ENCODE measurements around the gene BAHCC1.
A peak's percentile ranks its signal among the peaks of the same experiment; 100 is the strongest.

The BAHCC1 gene

DNA sequence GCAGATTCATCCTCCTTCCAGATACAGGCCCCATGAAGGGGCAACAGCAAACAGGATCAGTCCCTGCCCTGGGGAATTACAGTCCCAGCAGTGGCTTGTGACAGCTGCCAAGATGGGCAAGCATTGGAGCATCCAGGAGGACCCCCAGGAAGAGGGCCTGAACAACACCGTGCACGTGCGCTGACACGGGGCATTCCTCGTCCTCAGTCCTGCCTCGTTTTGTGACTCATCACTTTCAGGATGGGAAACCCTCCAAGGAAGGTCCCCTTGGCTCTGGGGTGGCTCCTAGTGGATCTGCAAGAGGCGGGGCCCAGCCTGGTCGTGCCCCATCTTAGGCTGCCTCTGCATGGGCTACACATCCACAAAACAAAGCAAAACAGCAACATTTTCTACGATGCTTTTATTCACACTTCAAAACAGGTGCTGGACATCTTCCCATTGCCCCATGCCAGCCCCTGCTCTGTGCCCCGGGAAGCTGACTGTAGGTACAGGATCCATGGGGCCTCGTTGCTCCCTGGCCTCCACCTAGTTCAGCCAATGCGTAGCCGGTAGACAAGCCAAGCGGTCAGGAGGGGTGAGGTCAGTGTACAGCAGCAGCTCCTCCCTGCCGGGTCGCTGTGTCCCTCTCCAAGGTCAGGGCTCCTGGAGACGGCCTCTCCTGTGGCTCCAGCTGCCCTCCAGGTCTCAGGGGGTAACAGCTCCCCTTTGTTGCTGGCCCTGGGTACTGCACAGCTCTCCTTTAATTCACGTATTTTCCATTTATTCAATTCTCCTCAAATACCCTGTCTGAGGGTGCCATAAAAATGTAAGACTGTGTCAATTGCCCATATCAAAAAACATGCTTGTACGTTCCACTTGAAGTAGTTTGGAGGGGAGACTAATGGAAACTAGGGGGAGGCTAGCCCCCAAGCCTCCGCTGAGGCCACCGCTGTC lies 85.1 kb downstream of the BAHCC1 start:
- TF ChIP-seq ZNF121 (tag by site-specific recombination; IDR thresholded peaks at IDR 0.05) (no peak), KLF9 (tag by site-specific recombination; IDR thresholded peaks at IDR 0.05; ENCODE audit: low read depth) (no peak), ZNF19 (tag by site-specific recombination; IDR thresholded peaks at IDR 0.05; ENCODE audit: low read depth) (no peak), ZBTB6 (tag by site-specific recombination; IDR thresholded peaks at IDR 0.05) (no peak), ZNF221 (tag by site-specific recombination; IDR thresholded peaks at IDR 0.05; ENCODE audit: borderline replicate concordance) (no peak), GLIS1 (tag by site-specific recombination; IDR thresholded peaks at IDR 0.05) (peak; percentile 94), ZFP69B (tag by site-specific recombination; IDR thresholded peaks at IDR 0.05) (peak; percentile 38; the same call in 1 of the 2 replicates), ZFP3 (tag by site-specific recombination; IDR thresholded peaks at IDR 0.05; ENCODE audit: low read depth) (no peak), ZNF175 (tag by site-specific recombination; IDR thresholded peaks at IDR 0.05) (no peak), ZNF600 (tag by site-specific recombination; IDR thresholded peaks at IDR 0.05) (0 out of 2 replicates have a peak, but pooled peaks have one; percentile 28), ZNF626 (tag by site-specific recombination; IDR thresholded peaks at IDR 0.05) (no peak), ZBTB8A (tag by site-specific recombination; IDR thresholded peaks at IDR 0.05) (0 out of 2 replicates have a peak, but pooled peaks have one; percentile 10), ZNF335 (tag by site-specific recombination; conservative IDR thresholded peaks at IDR 0.05) (peak; percentile 53), ZNF223 (tag by site-specific recombination; IDR thresholded peaks at IDR 0.05) (no peak), ZNF785 (tag by site-specific recombination; IDR thresholded peaks at IDR 0.05) (no peak), KLF17 (tag by site-specific recombination; IDR thresholded peaks at IDR 0.05) (peak; percentile 45; the same call in 1 of the 2 replicates), ZNF398 (tag by site-specific recombination; IDR thresholded peaks at IDR 0.05) (no peak)
- TF ChIP-seq, protein P1, sequence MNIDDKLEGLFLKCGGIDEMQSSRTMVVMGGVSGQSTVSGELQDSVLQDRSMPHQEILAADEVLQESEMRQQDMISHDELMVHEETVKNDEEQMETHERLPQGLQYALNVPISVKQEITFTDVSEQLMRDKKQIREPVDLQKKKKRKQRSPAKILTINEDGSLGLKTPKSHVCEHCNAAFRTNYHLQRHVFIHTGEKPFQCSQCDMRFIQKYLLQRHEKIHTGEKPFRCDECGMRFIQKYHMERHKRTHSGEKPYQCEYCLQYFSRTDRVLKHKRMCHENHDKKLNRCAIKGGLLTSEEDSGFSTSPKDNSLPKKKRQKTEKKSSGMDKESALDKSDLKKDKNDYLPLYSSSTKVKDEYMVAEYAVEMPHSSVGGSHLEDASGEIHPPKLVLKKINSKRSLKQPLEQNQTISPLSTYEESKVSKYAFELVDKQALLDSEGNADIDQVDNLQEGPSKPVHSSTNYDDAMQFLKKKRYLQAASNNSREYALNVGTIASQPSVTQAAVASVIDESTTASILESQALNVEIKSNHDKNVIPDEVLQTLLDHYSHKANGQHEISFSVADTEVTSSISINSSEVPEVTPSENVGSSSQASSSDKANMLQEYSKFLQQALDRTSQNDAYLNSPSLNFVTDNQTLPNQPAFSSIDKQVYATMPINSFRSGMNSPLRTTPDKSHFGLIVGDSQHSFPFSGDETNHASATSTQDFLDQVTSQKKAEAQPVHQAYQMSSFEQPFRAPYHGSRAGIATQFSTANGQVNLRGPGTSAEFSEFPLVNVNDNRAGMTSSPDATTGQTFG (tag by site-specific recombination; IDR thresholded peaks at IDR 0.05; ENCODE audit: borderline replicate concordance) = no peak
- TF ChIP-seq, protein P2, sequence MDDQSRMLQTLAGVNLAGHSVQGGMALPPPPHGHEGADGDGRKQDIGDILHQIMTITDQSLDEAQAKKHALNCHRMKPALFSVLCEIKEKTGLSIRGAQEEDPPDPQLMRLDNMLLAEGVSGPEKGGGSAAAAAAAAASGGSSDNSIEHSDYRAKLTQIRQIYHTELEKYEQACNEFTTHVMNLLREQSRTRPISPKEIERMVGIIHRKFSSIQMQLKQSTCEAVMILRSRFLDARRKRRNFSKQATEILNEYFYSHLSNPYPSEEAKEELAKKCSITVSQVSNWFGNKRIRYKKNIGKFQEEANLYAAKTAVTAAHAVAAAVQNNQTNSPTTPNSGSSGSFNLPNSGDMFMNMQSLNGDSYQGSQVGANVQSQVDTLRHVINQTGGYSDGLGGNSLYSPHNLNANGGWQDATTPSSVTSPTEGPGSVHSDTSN (CRISPR knock-in tag; IDR thresholded peaks at IDR 0.05) = 0 out of 2 replicates have a peak, but pooled peaks have one; percentile 50
- TF ChIP-seq, protein P3, sequence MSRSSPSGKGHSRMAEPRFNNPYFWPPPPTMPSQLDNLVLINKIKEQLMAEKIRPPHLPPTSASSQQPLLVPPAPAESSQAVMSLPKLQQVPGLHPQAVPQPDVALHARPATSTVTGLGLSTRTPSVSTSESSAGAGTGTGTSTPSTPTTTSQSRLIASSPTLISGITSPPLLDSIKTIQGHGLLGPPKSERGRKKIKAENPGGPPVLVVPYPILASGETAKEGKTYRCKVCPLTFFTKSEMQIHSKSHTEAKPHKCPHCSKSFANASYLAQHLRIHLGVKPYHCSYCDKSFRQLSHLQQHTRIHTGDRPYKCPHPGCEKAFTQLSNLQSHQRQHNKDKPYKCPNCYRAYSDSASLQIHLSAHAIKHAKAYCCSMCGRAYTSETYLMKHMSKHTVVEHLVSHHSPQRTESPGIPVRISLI (tag by site-specific recombination; IDR thresholded peaks at IDR 0.05) = no peak
- Histone ChIP-seq H3K4me3 (ENCODE audit: low read depth, low read length) (no peak overlapping the region), H3K27ac (ENCODE audit: extremely low read depth, low read depth, low read length) (no peak overlapping the region), H3K4me1 (ENCODE audit: control insufficient read depth, insufficient read depth, low read length) (no peaks in the 10 kb centered on the region; the same call in 1 of the 2 replicates), H3K36me3 (ENCODE audit: control insufficient read depth in 2 of 2, insufficient read depth in 1 of 2, low read length in 2 of 2) (no peaks in the 10 kb centered on the region), H3K9me3 (ENCODE audit: control insufficient read depth, insufficient read depth, low read depth, low read length) (no peaks in the 10 kb centered on the region)
- CTCF ChIA-PET = interaction anchor here (0.7 to 1.0 kb wide), 3 partner anchors 36 to 225 kb away, joined by 3 to 5 read pairs (median 4); no protein-coding TSS in a partner anchor
- POLR2A ChIA-PET = no interaction called here

Data from HEK293 (cell line).